Upper lobe of left lung (tissue), 4 donors: ENCODE measurements around the gene TAS1R1.

Source experiments
- POLR2A ChIP-seq, 4 donors: fragments of 450-650 bp; IDR thresholded peaks; one replicate each; pipeline ENCODE4 v1.5.1; 2016 to 2017; ENCODE audit warnings: antibody characterized with exemption in 4 of 4, mild to moderate bottlenecking in 2 of 4
- POLR2AphosphoS5 ChIP-seq, 2 donors: sonication (generic); formaldehyde crosslinking; IDR thresholded peaks; one replicate each; pipeline ENCODE4 v1.5.1; 2017; ENCODE audit warnings: antibody characterized with exemption in 2 of 2

DNA sequence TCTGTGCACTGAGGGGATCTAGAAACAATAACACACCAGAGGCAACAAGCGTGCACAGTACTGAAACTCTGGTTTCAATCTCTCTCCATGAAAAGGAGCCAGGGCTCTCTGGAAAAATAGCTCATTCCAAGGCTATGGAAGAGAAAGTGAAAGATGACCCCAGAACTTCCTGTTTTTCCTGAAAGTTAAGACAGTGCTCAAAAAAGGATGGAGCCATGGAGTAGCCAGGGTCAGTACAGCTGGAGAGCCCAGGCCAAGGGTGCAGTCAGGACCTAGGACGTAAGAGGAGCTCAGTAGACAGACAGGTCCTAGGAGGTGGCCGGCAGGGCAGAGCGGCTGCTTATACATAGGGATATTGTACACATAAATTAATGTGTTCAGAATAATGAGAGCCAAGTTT, 19.9 kb upstream of the TAS1R1 start:
- no peak for TF ChIP-seq POLR2AphosphoS5 (IDR thresholded peaks at IDR 0.05)
- TF ChIP-seq POLR2A (IDR thresholded peaks at IDR 0.05), result no peak
